Vagina (tissue), 2 donors: Measurements from ENCODE around the gene ARVCF. TPM values are rescaled to one million over a fixed set of nuclear protein-coding genes. Genes with fewer than 3 reads are reported as not detected.

Experiments
- DNase-seq, 2 donors: peaks; one replicate each; pipeline ENCODE4 v3.0.0-alpha.2; 2017; ENCODE audit errors: extremely low spot score in 2 of 2
- H3K27ac ChIP-seq: fragments of 200-600 bp; sonication (generic); one replicate; pipeline ENCODE4 v1.5.1; 2019
- H3K27me3 ChIP-seq: fragments of 200-600 bp; sonication (generic); one replicate; pipeline ENCODE4 v1.5.1; 2019
- H3K36me3 ChIP-seq, 2 donors: fragments of 200-600 bp; sonication (generic); one replicate each; pipeline ENCODE4 v1.5.1; 2017 to 2019
- H3K4me1 ChIP-seq: fragments of 200-600 bp; sonication (generic); one replicate; pipeline ENCODE4 v1.5.1; 2019
- H3K4me3 ChIP-seq, 2 donors: fragments of 200-600 bp; sonication (generic); 1 replicate in 1 of 2; 2 replicates in 1 of 2; pipeline ENCODE4 v1.5.1; 2016 to 2019
- H3K9me3 ChIP-seq: fragments of 200-600 bp; sonication (generic); one replicate; pipeline ENCODE4 v1.5.1; 2019
- POLR2A ChIP-seq, 2 donors: fragments of 450-650 bp; IDR thresholded peaks; one replicate each; pipeline ENCODE4 v1.6.1; 2017; ENCODE audit warnings: antibody characterized with exemption in 2 of 2, mild to moderate bottlenecking in 2 of 2, moderate library complexity in 2 of 2
- POLR2AphosphoS5 ChIP-seq, 2 donors: sonication (generic); formaldehyde crosslinking; IDR thresholded peaks; one replicate each; pipeline ENCODE4 v1.9.0; 2017; ENCODE audit warnings: antibody characterized with exemption in 2 of 2, mild to moderate bottlenecking in 2 of 2, low read depth in 1 of 2; ENCODE audit not compliant: insufficient read depth in 1 of 2
- intact Hi-C: fragments of 100-400 bp; cut with DNase I; formaldehyde crosslinking; loops from one replicate; pipeline ENCODE4 v1.15.1; 2023
- total RNA-seq: library from RNA; depleted of rRNA; stranded (reverse); fragments of >200 nt; gene quantifications from one replicate; pipeline ENCODE4 v1.2.3, GENCODE V29; 2016
- TF ChIP-seq, protein P1 (sequence below), 3 experiments: fragments of 450-650 bp in 2 of 3; fragments of 200-600 bp in 1 of 3; sonication (generic) in 1 of 3; IDR thresholded peaks; one replicate each; pipeline ENCODE4 v1.5.1; 2017 to 2019; ENCODE audit warnings: antibody characterized with exemption in 3 of 3, mild to moderate bottlenecking in 2 of 3, moderate library complexity in 2 of 3

The ARVCF gene
- total RNA-seq, 1 donor from 2014 or later = 10.8 TPM

DNA sequence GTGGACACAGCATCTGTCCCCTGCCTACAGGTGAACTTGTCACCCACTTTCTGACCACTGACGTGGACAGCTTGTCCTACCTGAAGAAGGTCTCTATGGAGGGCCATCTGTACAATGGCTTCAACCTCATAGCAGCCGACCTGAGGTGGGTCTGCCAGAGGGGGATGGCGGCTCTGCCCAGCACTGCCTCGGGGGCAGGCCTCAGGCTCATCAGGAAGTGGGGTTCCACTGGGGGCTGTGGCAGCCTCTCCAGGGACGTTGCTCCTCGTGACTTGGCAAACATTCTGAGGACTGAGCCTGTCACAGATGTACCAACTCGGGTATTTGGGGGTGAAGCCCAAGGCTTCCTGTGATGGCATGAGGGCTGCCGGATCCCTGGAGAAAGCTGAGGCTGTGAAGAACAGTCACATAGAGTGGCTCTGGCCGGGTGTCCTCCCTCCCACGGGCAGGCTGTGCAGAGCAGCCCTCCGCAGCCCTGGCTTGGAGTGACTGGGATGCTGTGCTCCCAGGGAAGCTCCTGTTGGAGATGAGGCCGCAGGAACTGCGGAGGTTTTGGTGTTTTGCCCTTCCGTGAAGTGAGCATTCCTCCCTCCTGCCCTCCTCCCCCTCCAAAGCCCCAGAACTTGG lies 36.9 kb upstream of the ARVCF start:
- TF ChIP-seq, protein P1, sequence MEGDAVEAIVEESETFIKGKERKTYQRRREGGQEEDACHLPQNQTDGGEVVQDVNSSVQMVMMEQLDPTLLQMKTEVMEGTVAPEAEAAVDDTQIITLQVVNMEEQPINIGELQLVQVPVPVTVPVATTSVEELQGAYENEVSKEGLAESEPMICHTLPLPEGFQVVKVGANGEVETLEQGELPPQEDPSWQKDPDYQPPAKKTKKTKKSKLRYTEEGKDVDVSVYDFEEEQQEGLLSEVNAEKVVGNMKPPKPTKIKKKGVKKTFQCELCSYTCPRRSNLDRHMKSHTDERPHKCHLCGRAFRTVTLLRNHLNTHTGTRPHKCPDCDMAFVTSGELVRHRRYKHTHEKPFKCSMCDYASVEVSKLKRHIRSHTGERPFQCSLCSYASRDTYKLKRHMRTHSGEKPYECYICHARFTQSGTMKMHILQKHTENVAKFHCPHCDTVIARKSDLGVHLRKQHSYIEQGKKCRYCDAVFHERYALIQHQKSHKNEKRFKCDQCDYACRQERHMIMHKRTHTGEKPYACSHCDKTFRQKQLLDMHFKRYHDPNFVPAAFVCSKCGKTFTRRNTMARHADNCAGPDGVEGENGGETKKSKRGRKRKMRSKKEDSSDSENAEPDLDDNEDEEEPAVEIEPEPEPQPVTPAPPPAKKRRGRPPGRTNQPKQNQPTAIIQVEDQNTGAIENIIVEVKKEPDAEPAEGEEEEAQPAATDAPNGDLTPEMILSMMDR (IDR thresholded peaks at IDR 0.05) = no peak
- TF ChIP-seq POLR2A (IDR thresholded peaks at IDR 0.05) (no peak), POLR2AphosphoS5 (IDR thresholded peaks at IDR 0.05; ENCODE audit: insufficient read depth in 1 of 2, low read depth in 1 of 2) (no peak)
- intact Hi-C loops = no loop called here
- Histone ChIP-seq H3K4me1 (no peaks in the 10 kb centered on the region), H3K36me3 (peaks cover 0 to 34% of the 10 kb centered on the region in 2 donors), H3K4me3 (no peak overlapping the region), H3K9me3 (no peaks in the 10 kb centered on the region), H3K27me3 (no peaks in the 10 kb centered on the region), H3K27ac (no peak overlapping the region)
- no peak for DNase-seq

DNA sequence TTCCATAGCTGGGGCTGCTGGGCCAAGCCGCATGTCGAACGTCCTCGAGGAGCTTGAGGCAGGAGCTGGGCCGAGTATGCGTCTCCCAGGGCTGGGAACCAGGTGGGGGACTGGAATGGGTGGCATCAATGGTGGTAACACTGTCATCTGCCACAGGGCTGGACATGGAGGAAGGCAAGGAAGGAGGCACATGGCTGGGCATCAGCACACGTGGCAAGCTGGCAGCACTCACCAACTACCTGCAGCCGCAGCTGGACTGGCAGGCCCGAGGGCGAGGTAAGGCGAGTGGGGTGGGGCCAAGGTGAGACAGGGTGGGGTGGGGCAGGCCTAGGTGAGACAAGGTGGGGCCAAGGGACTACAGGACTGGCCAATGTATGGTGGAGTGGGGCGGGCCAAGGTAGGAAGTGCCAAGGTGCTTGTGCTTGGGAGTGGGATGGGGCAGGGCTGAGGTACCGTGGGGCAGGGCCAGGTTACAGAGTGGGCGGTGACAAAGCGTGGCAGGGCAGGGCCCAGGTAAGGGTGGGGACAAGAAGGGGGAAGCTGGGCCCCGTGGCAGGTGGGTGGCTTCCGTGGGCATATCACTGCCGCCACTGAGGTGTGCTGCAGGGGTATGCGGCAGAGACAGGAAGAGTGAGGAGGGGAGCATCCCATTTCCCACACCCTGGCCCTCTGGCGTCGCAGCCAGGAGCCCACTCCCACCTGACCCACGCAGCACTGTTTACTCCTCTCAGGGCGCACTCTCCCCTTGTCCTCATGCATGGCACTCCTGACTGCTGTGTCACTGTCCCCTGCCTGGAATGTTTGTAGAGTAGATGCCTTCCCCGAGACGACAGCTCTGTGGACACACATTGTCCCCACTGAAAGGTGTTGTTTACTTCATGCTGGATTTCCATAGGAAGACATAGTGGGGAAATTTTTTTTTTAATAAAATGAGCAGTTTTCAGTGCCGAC lies 36.0 kb upstream of the ARVCF start:
- H3K27me3 ChIP-seq = no peaks in the 10 kb centered on the region
- intact Hi-C loops = no loop called here
- no peak for TF ChIP-seq POLR2A (IDR thresholded peaks at IDR 0.05)
- TF ChIP-seq, protein P1 (IDR thresholded peaks at IDR 0.05) = no peak
- TF ChIP-seq POLR2AphosphoS5 (IDR thresholded peaks at IDR 0.05; ENCODE audit: insufficient read depth in 1 of 2, low read depth in 1 of 2) = no peak
- peak in 1 of 2 donors; percentile 94 for DNase-seq
- H3K36me3 ChIP-seq = peaks cover 0 to 35% of the 10 kb centered on the region in 2 donors
- no peak overlapping the region for H3K27ac ChIP-seq
- H3K4me1 ChIP-seq = no peaks in the 10 kb centered on the region
- no peak overlapping the region for H3K4me3 ChIP-seq
- no peaks in the 10 kb centered on the region for H3K9me3 ChIP-seq

DNA sequence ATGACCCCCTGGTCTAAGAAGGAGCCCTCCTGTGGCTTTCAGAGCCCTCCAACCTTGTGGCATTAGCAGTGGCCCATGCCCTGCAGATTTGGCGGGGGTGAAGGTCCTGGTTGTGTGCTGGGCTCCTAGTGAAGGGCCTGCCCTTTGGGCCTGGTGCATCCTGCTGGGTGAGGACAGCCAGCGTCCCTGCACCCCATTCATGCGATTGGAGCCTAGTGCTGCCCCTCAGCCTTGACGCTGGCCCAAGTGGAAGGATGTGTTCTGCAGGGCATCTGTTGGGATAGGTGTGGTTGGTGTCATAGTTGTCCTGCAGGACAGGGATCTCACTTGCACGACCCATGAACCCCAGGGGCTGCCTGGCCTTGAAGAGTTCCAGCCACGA lies 35.3 kb upstream of the ARVCF start:
- intact Hi-C loops = no loop called here
- Histone ChIP-seq H3K4me1 (no peaks in the 10 kb centered on the region), H3K9me3 (no peaks in the 10 kb centered on the region), H3K27me3 (no peaks in the 10 kb centered on the region), H3K4me3 (no peak overlapping the region), H3K36me3 (peaks cover 0 to 36% of the 10 kb centered on the region in 2 donors), H3K27ac (no peak overlapping the region)
- TF ChIP-seq, protein P1 (IDR thresholded peaks at IDR 0.05) = no peak
- TF ChIP-seq POLR2AphosphoS5 (IDR thresholded peaks at IDR 0.05; ENCODE audit: insufficient read depth in 1 of 2, low read depth in 1 of 2) (no peak), POLR2A (IDR thresholded peaks at IDR 0.05) (no peak)
- no peak for DNase-seq

DNA sequence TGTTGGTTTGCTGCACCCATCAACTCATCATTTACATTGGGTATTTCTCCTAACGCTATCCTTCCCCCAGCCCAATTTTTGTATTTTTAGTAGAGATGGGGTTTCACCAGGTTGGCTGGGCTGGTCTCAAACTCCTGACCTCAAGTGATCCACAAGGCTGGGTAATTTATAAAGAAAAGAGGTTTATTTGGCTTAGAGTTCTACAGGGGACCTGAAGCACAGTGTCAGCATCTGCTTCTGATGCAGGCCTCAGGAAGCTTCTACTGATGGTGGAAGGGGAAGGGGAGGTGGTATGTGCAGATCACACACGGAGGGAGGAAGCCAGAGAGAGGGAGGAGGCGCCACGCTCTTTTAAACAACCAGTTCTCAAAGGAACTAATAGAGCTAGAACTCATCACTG lies 30.1 kb upstream of the ARVCF start:
- peaks cover 0 to 16% of the 10 kb centered on the region in 2 donors for H3K36me3 ChIP-seq
- TF ChIP-seq POLR2AphosphoS5 (IDR thresholded peaks at IDR 0.05; ENCODE audit: insufficient read depth in 1 of 2, low read depth in 1 of 2) (no peak), POLR2A (IDR thresholded peaks at IDR 0.05) (no peak)
- TF ChIP-seq, protein P1 (IDR thresholded peaks at IDR 0.05) = no peak
- H3K27ac ChIP-seq = no peak overlapping the region
- intact Hi-C loops = no loop called here
- no peaks in the 10 kb centered on the region for H3K27me3 ChIP-seq
- H3K4me1 ChIP-seq = no peaks in the 10 kb centered on the region
- no peak overlapping the region for H3K4me3 ChIP-seq
- DNase-seq = no peak
- H3K9me3 ChIP-seq = no peaks in the 10 kb centered on the region
